ENCODE measurements around the gene SORCS3. TPM values are rescaled to one million over a fixed set of nuclear protein-coding genes. Genes with fewer than 3 reads are reported as not detected.

Gene SORCS3
- total and polyA plus RNA-seq, 2 of the 13 experiments (the other 11 are each of a cell fraction or from before 2014, with no cell fraction given): 0.07 TPM; not detected in 1

- H3K79me2 ChIP-seq (ENCODE audit: insufficient read depth, low read length): no peaks in the 10 kb centered on the region
- no peak overlapping the region for H3K27ac ChIP-seq (ENCODE audit: extremely low read length, insufficient read depth, low read length)
- 14% methylated on average over 6 of the region's 6 CpGs for whole genome bisulfite sequencing (ENCODE audit: low lambda C conversion rate)
- POLR2A ChIA-PET: no interaction called here
- no peak overlapping the region for H3K4me2 ChIP-seq (ENCODE audit: low read depth, low read length)
- ATAC-seq (peak; percentile 77), FAIRE-seq (no peak), DNase-seq (ENCODE audit: low spot score) (peak; percentile 17)
- H3K9me3 ChIP-seq (ENCODE audit: low read length): no peaks in the 10 kb centered on the region
- intact Hi-C loops (cut with micrococcal nuclease; ENCODE audit: unreplicated experiment) (loop anchor here (2.0 kb wide), 1 partner anchor 34 kb away; no protein-coding TSS in a partner anchor), in situ Hi-C loops (cut with HindIII; ENCODE audit: extremely low pct_ligation_motif_present, low pct_unique_long_range_greater_than_20kb) (loop anchor here (10.0 kb wide), 1 partner anchor 210 kb away; no protein-coding TSS in a partner anchor)
- no peaks in the 10 kb centered on the region for H3K36me3 ChIP-seq (replicated peaks in 1 of 2; ENCODE audit: control insufficient read depth in 1 of 2, insufficient read depth in 2 of 2, low read length in 2 of 2)
- TF ChIP-seq STAG1 (CRISPR knock-in tag; IDR thresholded peaks at IDR 0.05) (peak; percentile 38), RXRA (CRISPR knock-in tag; IDR thresholded peaks at IDR 0.05) (no peak), NFIC (IDR thresholded peaks at IDR 0.05; ENCODE audit: low read length) (no peak), PRDM10 (CRISPR knock-in tag; IDR thresholded peaks at IDR 0.05; ENCODE audit: low read depth) (no peak), FIP1L1 (IDR thresholded peaks at IDR 0.05; ENCODE audit: borderline replicate concordance, insufficient read depth, low read depth, low read length) (no peak), ZNF331 (CRISPR knock-in tag; IDR thresholded peaks at IDR 0.05) (no peak), ZNF460 (CRISPR knock-in tag; IDR thresholded peaks at IDR 0.05; ENCODE audit: borderline replicate concordance) (no peak), ATF6 (CRISPR knock-in tag; conservative IDR thresholded peaks at IDR 0.05) (no peak), SMC3 (IDR thresholded peaks at IDR 0.05; ENCODE audit: low read length) (peak; percentile 24; the same call in 1 of the 2 replicates), SMAD3 (CRISPR knock-in tag; IDR thresholded peaks at IDR 0.05) (no peak), MYNN (CRISPR knock-in tag; IDR thresholded peaks at IDR 0.05; ENCODE audit: low read depth) (no peak)
- TF ChIP-seq, protein P1, sequence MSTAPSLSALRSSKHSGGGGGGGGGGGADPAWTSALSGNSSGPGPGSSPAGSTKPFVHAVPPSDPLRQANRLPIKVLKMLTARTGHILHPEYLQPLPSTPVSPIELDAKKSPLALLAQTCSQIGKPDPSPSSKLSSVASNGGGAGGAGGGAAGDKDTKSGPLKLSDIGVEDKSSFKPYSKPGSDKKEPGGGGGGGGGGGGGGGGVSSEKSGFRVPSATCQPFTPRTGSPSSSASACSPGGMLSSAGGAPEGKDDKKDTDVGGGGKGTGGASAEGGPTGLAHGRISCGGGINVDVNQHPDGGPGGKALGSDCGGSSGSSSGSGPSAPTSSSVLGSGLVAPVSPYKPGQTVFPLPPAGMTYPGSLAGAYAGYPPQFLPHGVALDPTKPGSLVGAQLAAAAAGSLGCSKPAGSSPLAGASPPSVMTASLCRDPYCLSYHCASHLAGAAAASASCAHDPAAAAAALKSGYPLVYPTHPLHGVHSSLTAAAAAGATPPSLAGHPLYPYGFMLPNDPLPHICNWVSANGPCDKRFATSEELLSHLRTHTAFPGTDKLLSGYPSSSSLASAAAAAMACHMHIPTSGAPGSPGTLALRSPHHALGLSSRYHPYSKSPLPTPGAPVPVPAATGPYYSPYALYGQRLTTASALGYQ (CRISPR knock-in tag; IDR thresholded peaks at IDR 0.05): no peak
- TF ChIP-seq, protein P2, sequence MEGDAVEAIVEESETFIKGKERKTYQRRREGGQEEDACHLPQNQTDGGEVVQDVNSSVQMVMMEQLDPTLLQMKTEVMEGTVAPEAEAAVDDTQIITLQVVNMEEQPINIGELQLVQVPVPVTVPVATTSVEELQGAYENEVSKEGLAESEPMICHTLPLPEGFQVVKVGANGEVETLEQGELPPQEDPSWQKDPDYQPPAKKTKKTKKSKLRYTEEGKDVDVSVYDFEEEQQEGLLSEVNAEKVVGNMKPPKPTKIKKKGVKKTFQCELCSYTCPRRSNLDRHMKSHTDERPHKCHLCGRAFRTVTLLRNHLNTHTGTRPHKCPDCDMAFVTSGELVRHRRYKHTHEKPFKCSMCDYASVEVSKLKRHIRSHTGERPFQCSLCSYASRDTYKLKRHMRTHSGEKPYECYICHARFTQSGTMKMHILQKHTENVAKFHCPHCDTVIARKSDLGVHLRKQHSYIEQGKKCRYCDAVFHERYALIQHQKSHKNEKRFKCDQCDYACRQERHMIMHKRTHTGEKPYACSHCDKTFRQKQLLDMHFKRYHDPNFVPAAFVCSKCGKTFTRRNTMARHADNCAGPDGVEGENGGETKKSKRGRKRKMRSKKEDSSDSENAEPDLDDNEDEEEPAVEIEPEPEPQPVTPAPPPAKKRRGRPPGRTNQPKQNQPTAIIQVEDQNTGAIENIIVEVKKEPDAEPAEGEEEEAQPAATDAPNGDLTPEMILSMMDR (CRISPR knock-in tag; IDR thresholded peaks at IDR 0.05): peak; percentile 56
- CTCF ChIA-PET (ENCODE audit: low intra/inter-chr PET ratio, low total read pairs): interaction anchor here (0.6 to 1.5 kb wide), 2 partner anchors 34 to 324 kb away, joined by 3 to 5 read pairs; no protein-coding TSS in a partner anchor
- H4K20me1 ChIP-seq (ENCODE audit: insufficient read depth, low read length): no peaks in the 10 kb centered on the region
- no peak overlapping the region for H3K9ac ChIP-seq (ENCODE audit: insufficient read depth, low read depth, low read length)
- no peak overlapping the region for H2AFZ ChIP-seq (ENCODE audit: low read length)
- H3K4me1 ChIP-seq (ENCODE audit: insufficient read depth, low read length): no peaks in the 10 kb centered on the region
- H3K4me3 ChIP-seq (replicated peaks in 1 of 3; ENCODE audit: insufficient read depth in 1 of 3, low read depth in 2 of 3, low read length in 3 of 3): no peak overlapping the region
- BruUV-seq (replicated peaks): no TSS peak
- H3K27me3 ChIP-seq (ENCODE audit: control insufficient read depth in 1 of 2, insufficient read depth in 2 of 2, low read length in 2 of 2): peaks cover 0 to 5% of the 10 kb centered on the region in 2 experiments; a peak in 1 of 5 replicates
These were observed 26.8 kb upstream of the SORCS3 start for GRCh38 chr10:104614245-104614831.

Measured in HepG2 (cell line).